Left renal cortex interstitium (tissue), 4 donors: ENCODE results near the gene BLZF1. TPM values are rescaled to one million over a fixed set of nuclear protein-coding genes. Genes with fewer than 3 reads are reported as not detected.
A peak's percentile ranks its signal among the peaks of the same experiment; 100 is the strongest.
"Not testable (repeated sequence)": the region's sequence is repeated elsewhere in the genome, so short reads cannot be mapped to it uniquely, and the experiment has no call there.

Experiments used
- DNase-seq, 4 donors: peaks; one replicate each; pipeline ENCODE4 v3.0.0-alpha.2; 2013; ENCODE audit warnings: low read depth in 4 of 4, low spot score in 2 of 4, missing footprints in 1 of 4
- polyA plus RNA-seq, 4 donors: library from polyadenylated mRNA; unstranded; fragments of 120-200 nt; gene quantifications; one replicate each; pipeline ENCODE4 v1.2.1, GENCODE V29; 2013; ENCODE audit not compliant: insufficient read length in 4 of 4

The BLZF1 gene
- polyA plus RNA-seq, 4 donors: 23.6 to 32.2 (median 26.8) TPM

GRCh38 chr1:169348383-169349036, 19.5 kb upstream of the BLZF1 start:
- DNase-seq: peak in 3 of 4 donors; percentile 17 to 41 (median 31)

- DNase-seq: no peak
Measured at GRCh38 chr1:169360415-169360814, 7.6 kb upstream of the BLZF1 start.

- DNase-seq: no peak
Measured at GRCh38 chr1:169361281-169361680, 6.7 kb upstream of the BLZF1 start.

- no peak for DNase-seq
Measured at GRCh38 chr1:169363046-169363730, 4.8 kb upstream of the BLZF1 start.

GRCh38 chr1:169364948-169365347, 3.0 kb upstream of the BLZF1 start:
- DNase-seq: no peak

GRCh38 chr1:169367096-169367685, 804 bp upstream of the BLZF1 start:
- DNase-seq: peak in 2 of 4 donors; percentile 7 to 9

GRCh38 chr1:169368406-169368769, 393 bp downstream of the BLZF1 start:
- DNase-seq: peak in 1 of 4 donors; percentile 4

GRCh38 chr1:169371404-169371803, 3.4 kb downstream of the BLZF1 start:
- DNase-seq: no peak

- no peak for DNase-seq
Measured at GRCh38 chr1:169381162-169381561, 13.2 kb downstream of the BLZF1 start.

GRCh38 chr1:169383449-169383848, 15.5 kb downstream of the BLZF1 start:
- no peak for DNase-seq

- no peak for DNase-seq
Measured at GRCh38 chr1:169387399-169387798, 19.4 kb downstream of the BLZF1 start.

- no peak for DNase-seq
Measured at GRCh38 chr1:169390303-169390702, 22.3 kb downstream of the BLZF1 start.

- no peak for DNase-seq
Measured at GRCh38 chr1:169392406-169392805, 24.4 kb downstream of the BLZF1 start.

- no peak for DNase-seq
Measured at GRCh38 chr1:169395955-169396354, 28.0 kb downstream of the BLZF1 start.

- not testable (repeated sequence) for DNase-seq
Measured at GRCh38 chr1:169402578-169402977, 34.6 kb downstream of the BLZF1 start.

- DNase-seq: not testable (repeated sequence)
Measured at GRCh38 chr1:169408340-169408739, 40.3 kb downstream of the BLZF1 start.

- no peak for DNase-seq
Measured at GRCh38 chr1:169414952-169415351, 47.0 kb downstream of the BLZF1 start.

- DNase-seq: no peak
Measured at GRCh38 chr1:169421309-169421708, 53.3 kb downstream of the BLZF1 start.

- DNase-seq: no peak
Measured at GRCh38 chr1:169426174-169426705, 58.2 kb downstream of the BLZF1 start.

GRCh38 chr1:169427081-169427641, 59.2 kb downstream of the BLZF1 start, which contains the start of gene CCDC181:
Gene CCDC181 (minus strand): TSS chr1:169427474. CDS start chr1:169424927, 2,547 bp downstream.
- peak; percentile 57 to 80 (median 70) for DNase-seq
